Esophagus muscularis mucosa (tissue), 4 donors: ENCODE results near the gene ZNF695. TPM values are rescaled to one million over a fixed set of nuclear protein-coding genes. Genes with fewer than 3 reads are reported as not detected.
A peak's percentile ranks its signal among the peaks of the same experiment; 100 is the strongest.

Experiments
- DNase-seq: peaks from one replicate; pipeline ENCODE4 v3.0.0-alpha.2; 2017; ENCODE audit errors: extremely low spot score
- H3K27ac ChIP-seq, 4 donors: fragments of 200-600 bp; sonication (generic); replicated peaks in 1 of 4; 1 replicate in 3 of 4; 2 replicates in 1 of 4; pipeline ENCODE4 v1.5.1; 2016 to 2019; ENCODE audit warnings: mild to moderate bottlenecking in 1 of 4
- H3K27me3 ChIP-seq, 4 donors: fragments of 200-600 bp; sonication (generic); one replicate each; pipeline versions ENCODE4 v1.5.1 to v1.6.0; 2016 to 2019
- H3K36me3 ChIP-seq, 4 donors: fragments of 200-600 bp; sonication (generic); one replicate each; pipeline ENCODE4 v1.5.1; 2016 to 2019
- H3K4me1 ChIP-seq, 4 donors: fragments of 200-600 bp; sonication (generic); one replicate each; pipeline ENCODE4 v1.5.1; 2016 to 2019
- H3K4me3 ChIP-seq, 4 donors: fragments of 200-600 bp; sonication (generic); 1 replicate in 2 of 4; 2 replicates in 2 of 4; pipeline ENCODE4 v1.5.1; 2016 to 2019; ENCODE audit warnings: mild to moderate bottlenecking in 4 of 4, moderate library complexity in 1 of 4
- H3K9me3 ChIP-seq, 4 donors: fragments of 200-600 bp; sonication (generic); 1 replicate in 3 of 4; 2 replicates in 1 of 4; pipeline ENCODE4 v1.5.1; 2016 to 2019
- CTCF ChIP-seq, 3 experiments: fragments of 200-600 bp in 2 of 3; fragments of 450-650 bp in 1 of 3; sonication (generic) in 2 of 3; IDR thresholded peaks; one replicate each; pipeline ENCODE4 v1.5.1; 2017 to 2019; ENCODE audit warnings: antibody characterized with exemption in 3 of 3, mild to moderate bottlenecking in 2 of 3, moderate library complexity in 1 of 3
- EP300 ChIP-seq: sonication (generic); formaldehyde crosslinking; IDR thresholded peaks from one replicate; pipeline ENCODE4 v1.6.1; 2017; ENCODE audit warnings: antibody characterized with exemption
- POLR2A ChIP-seq: fragments of 450-650 bp; IDR thresholded peaks from one replicate; pipeline ENCODE4 v1.6.1; 2017; ENCODE audit warnings: antibody characterized with exemption, moderate library complexity, mild to moderate bottlenecking, low read depth
- POLR2AphosphoS5 ChIP-seq, 2 donors: sonication (generic); formaldehyde crosslinking; IDR thresholded peaks; one replicate each; pipeline ENCODE4 v1.6.1; 2017; ENCODE audit warnings: antibody characterized with exemption in 2 of 2
- WGBS: methylation state at CpG from one replicate; pipeline ENCODE4 v1.1.5; 2018; 5-methylcytosine and 5-hydroxymethylcytosine counted together
- intact Hi-C: fragments of 100-400 bp; cut with DNase I; formaldehyde crosslinking; loops from one replicate; pipeline ENCODE4 v1.15.1; 2023
- total RNA-seq, 4 donors: library from RNA; depleted of rRNA; stranded (reverse); fragments of >200 nt; gene quantifications; one replicate each; pipeline versions ENCODE4 v1.1.0 to v1.2.1, GENCODE V29; 2016

The ZNF695 gene
- total RNA-seq, 4 donors from 2014 or later = not detected

GRCh38 chr1:246978281-246978680 lies 29.6 kb downstream of the ZNF695 start:
- H3K27ac ChIP-seq = no peak overlapping the region
- DNase-seq = no peak
- 100% methylated on average over 2 of the region's 2 CpGs for WGBS
- intact Hi-C loops = no loop called here
- no peaks in the 10 kb centered on the region for H3K36me3 ChIP-seq
- TF ChIP-seq CTCF (IDR thresholded peaks at IDR 0.05) = no peak
- TF ChIP-seq POLR2A = no peak
- no peak for TF ChIP-seq POLR2AphosphoS5 (IDR thresholded peaks at IDR 0.05)
- TF ChIP-seq EP300 = no peak
- no peaks in the 10 kb centered on the region for H3K27me3 ChIP-seq
- H3K9me3 ChIP-seq = peaks cover 0 to 23% (median 13%) of the 10 kb centered on the region in 4 donors
- H3K4me1 ChIP-seq = no peaks in the 10 kb centered on the region
- no peak overlapping the region for H3K4me3 ChIP-seq

- H3K27ac ChIP-seq = no peak overlapping the region
- H3K4me1 ChIP-seq = no peaks in the 10 kb centered on the region
- H3K9me3 ChIP-seq = peaks cover 0 to 4% (median under 1%) of the 10 kb centered on the region in 4 donors
- 100% methylated on average over 7 of the region's 7 CpGs for WGBS
- intact Hi-C loops = no loop called here
- no peaks in the 10 kb centered on the region for H3K27me3 ChIP-seq
- H3K4me3 ChIP-seq = no peak overlapping the region
- H3K36me3 ChIP-seq = no peaks in the 10 kb centered on the region
- DNase-seq = no peak
- TF ChIP-seq EP300 (no peak), POLR2A (no peak), POLR2AphosphoS5 (IDR thresholded peaks at IDR 0.05) (no peak), CTCF (IDR thresholded peaks at IDR 0.05) (no peak)
Measured at GRCh38 chr1:246971969-246972368, 35.9 kb downstream of the ZNF695 start.

GRCh38 chr1:246971090-246971721 lies 36.7 kb downstream of the ZNF695 start:
- intact Hi-C loops = no loop called here
- H3K4me3 ChIP-seq = no peak overlapping the region
- H3K27ac ChIP-seq = no peak overlapping the region
- 81% methylated on average over 12 of the region's 12 CpGs for WGBS
- H3K36me3 ChIP-seq = no peaks in the 10 kb centered on the region
- no peaks in the 10 kb centered on the region for H3K4me1 ChIP-seq
- no peaks in the 10 kb centered on the region for H3K27me3 ChIP-seq
- TF ChIP-seq POLR2AphosphoS5 (IDR thresholded peaks at IDR 0.05) = no peak
- peak; percentile 55 to 89 (median 58) for TF ChIP-seq CTCF (IDR thresholded peaks at IDR 0.05)
- peaks cover 0 to 4% (median 0%) of the 10 kb centered on the region in 4 donors for H3K9me3 ChIP-seq
- no peak for DNase-seq

GRCh38 chr1:246969621-246970020 lies 38.2 kb downstream of the ZNF695 start:
- intact Hi-C loops = loop anchor here (10.0 kb wide), 1 partner anchor 65 kb away; no protein-coding TSS in a partner anchor
- H3K9me3 ChIP-seq = peaks cover 0 to 4% (median 0%) of the 10 kb centered on the region in 4 donors
- H3K36me3 ChIP-seq = no peaks in the 10 kb centered on the region
- no peak for DNase-seq
- TF ChIP-seq POLR2A (no peak), CTCF (IDR thresholded peaks at IDR 0.05) (no peak), POLR2AphosphoS5 (IDR thresholded peaks at IDR 0.05) (no peak), EP300 (no peak)
- no peak overlapping the region for H3K4me3 ChIP-seq
- H3K4me1 ChIP-seq = no peaks in the 10 kb centered on the region
- 92% methylated on average over 3 of the region's 3 CpGs for WGBS
- no peak overlapping the region for H3K27ac ChIP-seq
- no peaks in the 10 kb centered on the region for H3K27me3 ChIP-seq

- no peak overlapping the region for H3K4me3 ChIP-seq
- DNase-seq = peak; percentile 53
- H3K4me1 ChIP-seq = no peaks in the 10 kb centered on the region
- no peak overlapping the region for H3K27ac ChIP-seq
- TF ChIP-seq POLR2A (no peak), EP300 (no peak), POLR2AphosphoS5 (IDR thresholded peaks at IDR 0.05) (no peak), CTCF (IDR thresholded peaks at IDR 0.05) (no peak)
- no peaks in the 10 kb centered on the region for H3K27me3 ChIP-seq
- 88% methylated on average over 2 of the region's 2 CpGs for WGBS
- peaks cover 0 to 4% (median 0%) of the 10 kb centered on the region in 4 donors for H3K9me3 ChIP-seq
- intact Hi-C loops = loop anchor here (10.0 kb wide), 1 partner anchor 62 kb away; no protein-coding TSS in a partner anchor
- no peaks in the 10 kb centered on the region for H3K36me3 ChIP-seq
Measured at GRCh38 chr1:246966502-246966901, 41.4 kb downstream of the ZNF695 start.
